ENCODE results near the gene GAPT.

DNA sequence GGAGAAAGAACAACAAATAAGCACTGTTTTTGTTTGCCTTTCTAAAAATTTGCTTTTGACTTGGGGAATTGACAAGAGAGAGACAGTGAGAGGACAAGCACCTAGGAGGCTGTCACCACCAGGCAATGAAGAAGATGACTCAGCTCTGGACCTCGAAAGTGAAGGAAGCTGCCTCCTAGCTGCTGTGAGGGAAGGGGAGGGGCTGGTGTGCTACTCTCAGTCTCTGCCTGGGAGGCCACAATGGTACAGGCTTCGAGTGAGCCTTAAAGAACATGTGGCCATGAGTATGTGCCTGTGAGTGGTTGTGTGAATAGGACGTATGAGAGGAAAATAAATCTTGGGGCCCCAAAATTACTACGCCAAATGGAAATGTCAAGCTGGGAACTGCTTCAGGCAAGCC is 24.3 kb upstream of the GAPT start:
- TF ChIP-seq, protein P1, sequence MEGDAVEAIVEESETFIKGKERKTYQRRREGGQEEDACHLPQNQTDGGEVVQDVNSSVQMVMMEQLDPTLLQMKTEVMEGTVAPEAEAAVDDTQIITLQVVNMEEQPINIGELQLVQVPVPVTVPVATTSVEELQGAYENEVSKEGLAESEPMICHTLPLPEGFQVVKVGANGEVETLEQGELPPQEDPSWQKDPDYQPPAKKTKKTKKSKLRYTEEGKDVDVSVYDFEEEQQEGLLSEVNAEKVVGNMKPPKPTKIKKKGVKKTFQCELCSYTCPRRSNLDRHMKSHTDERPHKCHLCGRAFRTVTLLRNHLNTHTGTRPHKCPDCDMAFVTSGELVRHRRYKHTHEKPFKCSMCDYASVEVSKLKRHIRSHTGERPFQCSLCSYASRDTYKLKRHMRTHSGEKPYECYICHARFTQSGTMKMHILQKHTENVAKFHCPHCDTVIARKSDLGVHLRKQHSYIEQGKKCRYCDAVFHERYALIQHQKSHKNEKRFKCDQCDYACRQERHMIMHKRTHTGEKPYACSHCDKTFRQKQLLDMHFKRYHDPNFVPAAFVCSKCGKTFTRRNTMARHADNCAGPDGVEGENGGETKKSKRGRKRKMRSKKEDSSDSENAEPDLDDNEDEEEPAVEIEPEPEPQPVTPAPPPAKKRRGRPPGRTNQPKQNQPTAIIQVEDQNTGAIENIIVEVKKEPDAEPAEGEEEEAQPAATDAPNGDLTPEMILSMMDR (IDR thresholded peaks at IDR 0.05): no peak
- TF ChIP-seq POLR2A (IDR thresholded peaks at IDR 0.05): no peak

All from esophagus squamous epithelium (tissue), 4 donors.